Endothelial cell of umbilical vein (primary cell): Measurements from ENCODE around the gene NAV2.

Source experiments
- CTCF ChIP-seq, 2 donors: IDR thresholded peaks; 1 replicate in 1 of 2; 2 replicates in 1 of 2; pipeline ENCODE4 v1.5.1; 2011; ENCODE audit warnings: low read length in 2 of 2, mild to moderate bottlenecking in 2 of 2, moderate library complexity in 2 of 2, control low read depth in 1 of 2, inconsistent platforms in 1 of 2, low read depth in 1 of 2; ENCODE audit not compliant: insufficient read depth in 1 of 2; ENCODE audit errors: extremely low read depth in 1 of 2
- FOS ChIP-seq: IDR thresholded peaks from 2 replicates; pipeline ENCODE4 v1.6.1; 2011; ENCODE audit warnings: mild to moderate bottlenecking, low read length, moderate library complexity, borderline replicate concordance; ENCODE audit not compliant: insufficient read depth
- MAX ChIP-seq: IDR thresholded peaks from 2 replicates; pipeline ENCODE4 v1.6.1; 2011; ENCODE audit not compliant: insufficient read depth, insufficient read length
- POLR2A ChIP-seq: IDR thresholded peaks from 2 replicates; pipeline ENCODE4 v1.6.1; 2012; ENCODE audit warnings: low read depth, mild to moderate bottlenecking, control low read depth, low read length
- POLR2AphosphoS5 ChIP-seq: IDR thresholded peaks from 2 replicates; pipeline ENCODE4 v1.6.1; 2012; ENCODE audit warnings: low read depth, mild to moderate bottlenecking, control low read depth, low read length, moderate library complexity; ENCODE audit not compliant: insufficient read depth

GRCh38 chr11:19988598-19988997 is 276.0 kb downstream of the NAV2 start:
- TF ChIP-seq POLR2AphosphoS5 (no peak), CTCF (IDR thresholded peaks at IDR 0.05; ENCODE audit: extremely low read depth in 1 of 2, insufficient read depth in 1 of 2, low read depth in 1 of 2, low read length in 2 of 2) (no peak), FOS (no peak), POLR2A (no peak), MAX (no peak)
